GM18526 (cell line): Measurements from ENCODE around the gene PHLDB1.

Source experiments
- POLR2A ChIP-seq: IDR thresholded peaks from 3 replicates; pipeline ENCODE4 v1.6.1; 2011; ENCODE audit not compliant: insufficient read length; ENCODE audit errors: extremely low read depth

Gene PHLDB1

GRCh38 chr11:118602331-118602730 is 5.1 kb upstream of the PHLDB1 start:
- TF ChIP-seq POLR2A = no peak

GRCh38 chr11:118604566-118604965 is 2.8 kb upstream of the PHLDB1 start:
- TF ChIP-seq POLR2A = no peak

- no peak for TF ChIP-seq POLR2A
These were observed 2.1 kb upstream of the PHLDB1 start for GRCh38 chr11:118605116-118605867.

- no peak for TF ChIP-seq POLR2A
These were observed 1.1 kb upstream of the PHLDB1 start for GRCh38 chr11:118606157-118606843.

GRCh38 chr11:118606844-118607228 is 579 bp upstream of the PHLDB1 start:
- no peak for TF ChIP-seq POLR2A

GRCh38 chr11:118608360-118609227 is 1.2 kb downstream of the PHLDB1 start:
- no peak for TF ChIP-seq POLR2A

- TF ChIP-seq POLR2A = no peak
These were observed 2.2 kb downstream of the PHLDB1 start for GRCh38 chr11:118609380-118610224.

GRCh38 chr11:118610225-118610772 is 2.9 kb downstream of the PHLDB1 start:
- TF ChIP-seq POLR2A = no peak

GRCh38 chr11:118610773-118611432 is 3.5 kb downstream of the PHLDB1 start:
- TF ChIP-seq POLR2A = no peak

GRCh38 chr11:118612378-118612777 is 5.0 kb downstream of the PHLDB1 start:
- no peak for TF ChIP-seq POLR2A

- TF ChIP-seq POLR2A = no peak
These were observed 7.1 kb downstream of the PHLDB1 start for GRCh38 chr11:118614511-118614910.

- TF ChIP-seq POLR2A = no peak
These were observed 8.0 kb downstream of the PHLDB1 start for GRCh38 chr11:118615282-118615975.

GRCh38 chr11:118615976-118616371 is 8.6 kb downstream of the PHLDB1 start:
- TF ChIP-seq POLR2A = no peak
